ENCODE measurements around the gene NEAT1.
A peak's percentile ranks its signal among the peaks of the same experiment; 100 is the strongest.

The NEAT1 gene

DNA sequence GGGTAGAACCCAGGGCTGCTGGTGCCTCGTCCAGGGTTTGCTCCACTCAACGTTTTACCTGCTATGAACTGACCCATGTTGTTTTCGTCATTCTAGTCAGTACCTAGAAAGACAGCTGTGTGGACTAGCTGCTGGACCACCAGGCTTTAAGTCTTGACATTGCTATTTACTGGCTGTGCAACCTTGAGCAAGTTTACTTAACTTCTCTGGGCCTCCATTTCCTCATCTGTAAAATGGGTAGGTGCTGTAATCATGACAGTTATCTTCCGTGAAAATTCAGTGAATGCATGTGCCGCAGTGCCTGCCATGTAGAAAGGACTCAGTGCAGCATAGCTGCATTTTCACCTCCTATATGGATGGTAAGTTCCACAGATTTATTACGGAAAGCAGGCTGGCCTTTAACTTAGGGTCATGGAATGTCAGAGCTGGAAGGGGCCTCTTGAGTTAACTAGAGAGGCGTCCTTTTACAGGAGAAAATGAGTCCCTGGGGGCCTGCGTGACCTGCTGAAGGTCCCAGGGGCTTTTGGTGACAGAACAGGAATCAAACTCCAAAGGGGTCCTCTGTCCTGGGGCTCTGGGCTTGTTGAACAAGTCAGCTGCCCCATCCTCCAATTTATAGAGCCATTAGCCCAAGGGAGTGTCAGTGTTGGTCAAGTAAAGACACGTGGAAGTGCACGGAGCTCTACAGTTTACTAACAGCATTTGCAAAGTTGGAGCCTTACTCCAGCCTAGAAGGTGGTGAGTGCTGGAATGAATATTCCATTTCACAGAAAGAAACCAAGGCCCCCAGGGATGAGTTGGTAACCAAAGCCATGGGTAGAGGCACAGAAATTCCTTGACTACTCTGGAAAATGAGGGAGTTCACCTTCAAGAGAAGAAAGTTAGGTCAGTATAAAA, 64.2 kb downstream of the NEAT1 start:
- Histone ChIP-seq H3K4me3 (ENCODE audit: low read length) (no peak overlapping the region; the same call in 1 of the 2 replicates), H3K9ac (ENCODE audit: low read depth, low read length) (peak overlapping the region; percentile 2; the same call in 1 of the 2 replicates), H3K4me1 (ENCODE audit: insufficient read depth, low read length) (peaks cover 56% of the 10 kb centered on the region), H3K9me3 (ENCODE audit: insufficient read depth, low read depth, low read length) (no peaks in the 10 kb centered on the region), H3K27ac (ENCODE audit: low read depth, low read length) (peak overlapping the region; percentile 85), H3K36me3 (ENCODE audit: insufficient read depth, low read length) (no peaks in the 10 kb centered on the region), H3K27me3 (ENCODE audit: insufficient read depth, low read length) (no peaks in the 10 kb centered on the region)
- 87% methylated on average over 10 of the region's 10 CpGs for WGBS

DNA sequence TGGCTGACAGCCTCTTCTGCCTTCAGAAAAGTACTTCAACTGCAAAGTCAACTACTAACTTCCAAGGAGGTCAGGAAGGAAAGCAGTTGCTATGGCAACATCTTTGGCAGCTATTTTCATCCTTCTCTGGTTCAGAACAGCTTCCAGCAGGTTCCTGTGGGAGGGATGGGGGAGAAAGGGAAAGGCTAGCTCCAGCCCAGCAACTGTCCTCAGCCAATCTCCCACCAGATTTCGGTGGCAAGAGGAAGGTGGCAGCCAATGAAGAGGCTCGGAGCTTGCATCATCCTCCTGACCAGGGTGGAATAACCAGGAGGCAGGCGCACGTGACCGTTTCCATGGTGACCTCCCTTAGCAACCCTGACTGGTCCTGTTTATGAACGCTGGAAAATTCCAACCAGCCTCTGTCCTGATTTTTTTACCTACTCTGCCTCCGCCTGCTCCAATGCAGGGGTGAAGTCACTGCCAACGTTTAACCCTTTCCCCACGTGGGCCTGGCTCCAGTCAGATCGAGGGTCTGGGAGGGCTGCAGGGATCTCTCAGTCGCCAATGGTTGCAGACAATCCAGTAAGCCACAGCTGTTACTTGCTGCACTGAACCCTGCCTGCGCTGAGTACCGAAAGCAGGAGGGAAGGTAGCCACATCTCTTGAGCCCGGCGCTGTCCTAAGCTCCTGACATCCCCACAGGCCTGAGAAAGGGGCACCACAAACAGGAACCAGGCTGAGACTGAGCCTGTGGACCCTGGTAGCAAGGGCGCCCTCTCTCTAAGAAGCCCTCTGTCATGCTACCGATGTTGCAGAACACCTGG, 65.1 kb downstream of the NEAT1 start:
- WGBS: 5% methylated on average over 17 of the region's 17 CpGs
- Histone ChIP-seq H3K27ac (ENCODE audit: low read depth, low read length) (peak overlapping the region; percentile 92), H3K4me1 (ENCODE audit: insufficient read depth, low read length) (peaks cover 64% of the 10 kb centered on the region), H3K4me3 (ENCODE audit: low read length) (peak overlapping the region; percentile 35), H3K36me3 (ENCODE audit: insufficient read depth, low read length) (no peaks in the 10 kb centered on the region), H3K27me3 (ENCODE audit: insufficient read depth, low read length) (no peaks in the 10 kb centered on the region), H3K9ac (ENCODE audit: low read depth, low read length) (peak overlapping the region; percentile 63), H3K9me3 (ENCODE audit: insufficient read depth, low read depth, low read length) (no peaks in the 10 kb centered on the region)

DNA sequence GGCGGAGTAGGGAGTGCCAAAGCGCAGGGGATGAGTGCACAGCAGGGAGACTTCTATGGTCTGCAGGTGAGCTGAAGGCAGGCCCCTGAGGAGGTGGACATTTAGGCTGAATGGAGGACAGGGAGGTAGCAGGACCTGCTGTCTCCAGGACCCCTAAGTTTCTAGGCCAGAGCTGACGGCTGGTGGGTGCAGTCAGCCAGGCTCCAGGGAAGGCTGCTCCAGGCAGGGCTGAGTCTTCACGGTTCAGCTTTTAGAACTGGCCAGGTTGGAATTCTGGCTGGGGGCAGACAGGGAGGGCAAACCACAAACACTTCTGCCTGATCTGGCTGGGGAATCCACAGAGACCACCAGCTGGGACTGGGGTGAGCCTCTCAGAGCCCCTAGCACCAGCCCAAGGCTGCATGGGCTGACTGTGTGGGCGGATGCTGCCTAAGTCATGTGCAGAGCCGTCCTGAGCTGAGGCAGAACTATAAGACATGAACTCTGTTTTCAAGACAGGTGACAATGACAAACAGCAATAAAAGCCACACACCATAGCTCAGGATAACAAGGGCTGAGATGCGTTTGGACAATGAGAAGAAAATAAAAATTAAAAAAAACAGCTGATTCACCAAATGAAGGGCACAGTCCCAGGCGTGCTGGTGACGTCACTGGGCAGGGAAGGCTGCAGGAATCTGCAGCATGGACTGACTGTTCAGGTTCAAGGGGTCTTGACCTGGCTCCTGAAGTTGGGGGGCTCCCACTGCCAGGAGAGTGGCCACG, 65.9 kb downstream of the NEAT1 start:
- Histone ChIP-seq H3K4me1 (ENCODE audit: insufficient read depth, low read length) (peaks cover 72% of the 10 kb centered on the region), H3K9me3 (ENCODE audit: insufficient read depth, low read depth, low read length) (no peaks in the 10 kb centered on the region), H3K4me3 (ENCODE audit: low read length) (peak overlapping the region; percentile 35), H3K27me3 (ENCODE audit: insufficient read depth, low read length) (no peaks in the 10 kb centered on the region), H3K36me3 (ENCODE audit: insufficient read depth, low read length) (no peaks in the 10 kb centered on the region), H3K9ac (ENCODE audit: low read depth, low read length) (peak overlapping the region; percentile 63), H3K27ac (ENCODE audit: low read depth, low read length) (peak overlapping the region; percentile 92)
- WGBS: 58% methylated on average over 10 of the region's 10 CpGs

DNA sequence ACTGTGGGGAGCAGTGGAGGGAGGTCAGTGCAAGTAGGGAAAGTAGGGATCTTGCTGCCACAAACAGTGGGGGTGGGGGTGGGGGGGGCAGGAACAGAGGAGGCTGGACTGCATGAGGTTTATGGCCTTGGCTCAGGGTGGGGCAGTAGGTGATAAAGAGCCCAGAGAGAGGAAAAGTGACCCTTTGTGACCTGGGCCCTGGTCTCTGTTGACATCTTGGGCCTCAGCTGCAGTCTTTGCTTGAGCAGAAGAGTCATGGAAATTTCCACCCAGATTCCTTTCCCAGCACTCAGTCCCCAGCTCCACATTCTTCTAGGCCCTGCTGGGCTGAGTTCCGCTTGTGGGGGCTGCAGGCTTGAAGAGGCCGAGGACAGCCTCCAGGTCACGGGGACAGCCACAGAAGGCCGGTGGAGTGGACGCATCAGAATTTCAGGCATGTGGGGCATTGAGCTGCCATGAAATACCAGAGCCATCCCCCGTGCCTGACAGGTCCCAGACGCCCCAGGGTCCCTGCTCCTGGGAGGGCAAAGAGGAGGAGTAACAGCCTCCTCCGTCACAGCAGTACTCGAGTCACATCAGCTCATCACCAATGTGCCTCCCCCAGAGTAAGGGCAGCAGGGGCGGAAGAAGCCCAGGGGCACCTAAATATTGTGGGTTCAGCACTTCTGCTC, 66.6 kb downstream of the NEAT1 start:
- no peaks in the 10 kb centered on the region for H3K36me3 ChIP-seq (ENCODE audit: insufficient read depth, low read length)
- peak overlapping the region; percentile 92 for H3K27ac ChIP-seq (ENCODE audit: low read depth, low read length)
- no peaks in the 10 kb centered on the region for H3K9me3 ChIP-seq (ENCODE audit: insufficient read depth, low read depth, low read length)
- peak overlapping the region; percentile 19; the same call in 1 of the 2 replicates for H3K9ac ChIP-seq (ENCODE audit: low read depth, low read length)
- 41% methylated on average over 10 of the region's 10 CpGs for WGBS
- no peaks in the 10 kb centered on the region for H3K27me3 ChIP-seq (ENCODE audit: insufficient read depth, low read length)
- no peak overlapping the region for H3K4me3 ChIP-seq (ENCODE audit: low read length)
- peaks cover 76% of the 10 kb centered on the region for H3K4me1 ChIP-seq (ENCODE audit: insufficient read depth, low read length)

DNA sequence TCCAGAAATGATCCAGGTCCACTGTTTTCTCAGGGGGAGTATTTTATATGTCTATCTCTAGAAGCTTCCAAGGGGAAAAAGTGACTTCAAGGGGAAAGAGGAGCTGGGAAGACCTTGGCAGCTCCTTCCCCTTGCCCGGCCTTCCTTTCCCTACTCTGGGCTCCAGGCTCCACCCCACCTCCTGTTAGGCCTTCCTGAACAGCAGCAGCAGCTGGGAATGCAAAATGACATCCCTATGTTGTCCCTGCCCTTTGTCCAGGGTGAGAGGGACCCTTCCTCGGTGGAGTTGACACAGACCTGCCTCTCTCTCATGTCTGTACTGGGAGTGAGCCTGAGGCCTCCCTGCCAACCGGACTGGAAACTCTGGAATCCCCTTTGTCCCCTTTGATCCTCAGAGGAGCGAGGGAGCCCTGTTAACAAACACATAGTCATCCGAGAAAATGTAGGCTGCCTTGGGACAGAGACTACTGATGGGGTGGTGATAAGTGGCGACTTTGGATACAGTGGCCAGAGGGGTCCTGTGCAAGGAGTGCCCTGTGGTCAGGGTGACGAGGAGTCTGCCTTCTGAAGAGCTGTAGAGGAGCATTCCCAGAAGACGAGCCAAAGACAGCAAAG, 67.2 kb downstream of the NEAT1 start:
- H3K4me3 ChIP-seq (ENCODE audit: low read length): no peak overlapping the region
- H3K36me3 ChIP-seq (ENCODE audit: insufficient read depth, low read length): no peaks in the 10 kb centered on the region
- H3K9ac ChIP-seq (ENCODE audit: low read depth, low read length): peak overlapping the region; percentile 19; the same call in 1 of the 2 replicates
- peak overlapping the region; percentile 92 for H3K27ac ChIP-seq (ENCODE audit: low read depth, low read length)
- no peaks in the 10 kb centered on the region for H3K27me3 ChIP-seq (ENCODE audit: insufficient read depth, low read length)
- 65% methylated on average over 8 of the region's 8 CpGs for WGBS
- H3K9me3 ChIP-seq (ENCODE audit: insufficient read depth, low read depth, low read length): no peaks in the 10 kb centered on the region
- H3K4me1 ChIP-seq (ENCODE audit: insufficient read depth, low read length): peaks cover 77% of the 10 kb centered on the region

DNA sequence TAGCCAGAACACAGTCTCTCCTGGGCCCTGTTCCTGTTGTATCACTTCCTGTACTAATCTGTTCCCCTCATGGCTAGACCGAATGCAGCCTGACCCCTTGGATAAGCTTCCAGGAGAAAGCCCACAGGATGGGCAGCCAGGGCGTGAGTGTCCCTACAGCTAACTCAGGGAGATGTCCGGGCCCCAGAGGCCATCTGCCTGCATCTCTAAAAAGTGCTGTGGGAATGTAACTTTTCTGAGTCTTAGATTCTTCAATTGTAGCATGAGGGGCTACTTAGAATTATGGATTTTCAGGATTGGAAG, 68.5 kb downstream of the NEAT1 start:
- H3K9me3 ChIP-seq (ENCODE audit: insufficient read depth, low read depth, low read length): no peaks in the 10 kb centered on the region
- H3K36me3 ChIP-seq (ENCODE audit: insufficient read depth, low read length): no peaks in the 10 kb centered on the region
- no peak overlapping the region for H3K4me3 ChIP-seq (ENCODE audit: low read length)
- H3K9ac ChIP-seq (ENCODE audit: low read depth, low read length): no peak overlapping the region
- 0 out of 2 replicates have a peak overlapping the region, but pooled peaks have one; percentile 29 for H3K27ac ChIP-seq (ENCODE audit: low read depth, low read length)
- no peaks in the 10 kb centered on the region for H3K27me3 ChIP-seq (ENCODE audit: insufficient read depth, low read length)
- peaks cover 70% of the 10 kb centered on the region for H3K4me1 ChIP-seq (ENCODE audit: insufficient read depth, low read length)
- 94% methylated on average over 3 of the region's 3 CpGs for WGBS

DNA sequence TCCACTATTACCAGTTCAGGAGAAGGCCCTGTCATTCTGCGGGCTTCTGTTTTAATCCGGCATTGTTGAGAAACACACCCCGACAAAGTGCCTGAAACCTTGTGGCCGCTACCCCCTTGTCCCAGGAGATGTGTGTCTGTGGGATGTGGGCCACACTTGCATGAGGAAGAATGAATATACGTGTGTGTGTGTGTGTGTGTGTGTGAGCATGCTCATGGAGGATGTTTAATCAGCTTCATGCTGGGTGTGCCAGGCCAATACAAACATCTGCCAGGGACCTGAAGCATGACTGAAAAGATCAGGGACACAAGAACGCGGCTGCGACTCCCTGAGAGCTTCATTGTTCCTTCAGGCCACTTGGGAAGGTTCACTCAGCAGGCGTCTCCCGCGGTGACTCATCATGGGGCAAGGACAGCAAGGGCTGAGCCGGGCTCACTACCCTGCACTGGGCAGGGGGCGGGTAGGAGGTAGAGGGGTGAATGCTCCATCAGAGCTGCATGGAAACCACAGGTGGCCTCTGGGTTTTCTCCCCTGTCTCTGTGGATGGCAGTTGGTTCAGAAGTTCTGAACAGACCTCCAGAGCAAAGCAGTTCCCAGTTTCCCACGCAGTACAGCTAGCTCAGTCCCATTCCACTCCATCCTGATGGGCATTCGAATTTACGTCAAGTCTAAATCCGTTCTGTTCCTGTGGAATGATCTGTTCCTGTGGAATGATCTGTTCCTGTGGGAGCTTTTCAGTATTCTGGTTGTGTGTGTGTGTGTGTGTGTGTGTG, 69.2 kb downstream of the NEAT1 start:
- no peaks in the 10 kb centered on the region for H3K9me3 ChIP-seq (ENCODE audit: insufficient read depth, low read depth, low read length)
- no peak overlapping the region for H3K9ac ChIP-seq (ENCODE audit: low read depth, low read length)
- peak overlapping the region; percentile 29; the same call in 1 of the 2 replicates for H3K27ac ChIP-seq (ENCODE audit: low read depth, low read length)
- H3K36me3 ChIP-seq (ENCODE audit: insufficient read depth, low read length): no peaks in the 10 kb centered on the region
- whole genome bisulfite sequencing: 45% methylated on average over 17 of the region's 17 CpGs
- H3K4me3 ChIP-seq (ENCODE audit: low read length): no peak overlapping the region
- no peaks in the 10 kb centered on the region for H3K27me3 ChIP-seq (ENCODE audit: insufficient read depth, low read length)
- peaks cover 74% of the 10 kb centered on the region for H3K4me1 ChIP-seq (ENCODE audit: insufficient read depth, low read length)

DNA sequence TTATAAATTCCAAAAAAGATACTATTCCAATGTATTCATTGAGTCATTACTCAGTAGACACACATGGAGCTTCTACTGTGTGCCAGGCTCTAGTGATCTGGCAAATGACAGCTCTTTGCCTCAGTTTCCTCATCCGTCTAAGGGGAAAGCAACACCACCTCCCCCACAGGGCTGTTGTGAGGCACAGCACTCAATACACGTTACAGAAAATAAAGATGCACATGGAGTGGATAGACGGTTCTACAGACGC, 69.7 kb downstream of the NEAT1 start:
- WGBS: 89% methylated on average over 4 of the region's 4 CpGs
- no peaks in the 10 kb centered on the region for H3K27me3 ChIP-seq (ENCODE audit: insufficient read depth, low read length)
- no peak overlapping the region for H3K9ac ChIP-seq (ENCODE audit: low read depth, low read length)
- H3K4me1 ChIP-seq (ENCODE audit: insufficient read depth, low read length): peaks cover 73% of the 10 kb centered on the region
- no peak overlapping the region; the same call in 1 of the 2 replicates for H3K27ac ChIP-seq (ENCODE audit: low read depth, low read length)
- H3K4me3 ChIP-seq (ENCODE audit: low read length): no peak overlapping the region
- no peaks in the 10 kb centered on the region for H3K9me3 ChIP-seq (ENCODE audit: insufficient read depth, low read depth, low read length)
- H3K36me3 ChIP-seq (ENCODE audit: insufficient read depth, low read length): no peaks in the 10 kb centered on the region

DNA sequence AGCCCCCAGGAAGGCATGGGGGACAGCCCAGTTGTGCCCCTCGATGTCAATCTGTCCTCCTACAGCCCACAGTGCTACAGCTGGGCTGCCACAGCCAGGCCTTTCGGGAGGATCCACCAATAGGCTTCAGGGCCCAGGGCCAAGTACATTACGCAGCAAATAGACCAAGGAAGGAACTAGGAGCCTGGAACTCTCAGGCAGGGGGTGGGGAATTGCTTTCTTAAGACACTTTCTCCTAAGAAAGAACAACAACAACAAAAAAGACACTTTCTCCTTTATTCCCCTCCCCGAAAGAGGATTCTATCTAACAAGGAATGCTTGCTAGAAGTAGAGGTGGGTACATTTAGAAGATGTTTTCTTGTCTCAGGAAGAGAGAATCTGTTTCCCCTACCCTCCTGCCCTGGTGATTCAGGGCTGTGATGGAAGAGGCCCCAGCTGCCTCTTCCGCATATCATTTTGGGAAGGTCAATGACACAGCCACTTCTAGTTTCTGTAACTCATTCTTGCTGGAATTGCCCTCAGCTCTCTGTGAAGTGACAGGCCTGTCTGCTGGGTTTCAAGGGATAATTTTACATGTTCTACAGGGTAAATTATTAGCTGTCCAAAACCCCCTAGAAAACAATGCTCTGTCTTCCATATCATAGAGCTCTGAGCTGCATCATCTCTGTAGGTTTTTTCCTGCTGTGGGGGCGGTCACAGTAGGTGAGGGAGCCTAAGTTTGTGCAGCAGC, 70.2 kb downstream of the NEAT1 start:
- peak overlapping the region; percentile 34 for H3K27ac ChIP-seq (ENCODE audit: low read depth, low read length)

More for the DNA sequence above, 70.2 kb downstream of the NEAT1 start:
- Histone ChIP-seq H3K27me3 (ENCODE audit: insufficient read depth, low read length) (no peaks in the 10 kb centered on the region), H3K9ac (ENCODE audit: low read depth, low read length) (no peak overlapping the region), H3K36me3 (ENCODE audit: insufficient read depth, low read length) (no peaks in the 10 kb centered on the region), H3K9me3 (ENCODE audit: insufficient read depth, low read depth, low read length) (no peaks in the 10 kb centered on the region), H3K4me3 (ENCODE audit: low read length) (no peak overlapping the region), H3K4me1 (ENCODE audit: insufficient read depth, low read length) (peaks cover 72% of the 10 kb centered on the region)
- 69% methylated on average over 5 of the region's 6 CpGs for WGBS

All from HUES64 (cell line).